GM12872 (cell line): Measurements from ENCODE around the gene WDR89.

Experiments
- CTCF ChIP-seq: IDR thresholded peaks from 3 replicates; pipeline ENCODE4 v1.5.1; 2011; ENCODE audit warnings: low read depth, mild to moderate bottlenecking, low read length, moderate library complexity; ENCODE audit not compliant: insufficient read depth

WDR89 gene

GRCh38 chr14:63641473-63642228, at the start of gene WDR89:
Gene WDR89 (minus strand): TSS chr14:63641871. CDS start chr14:63599942, 41,929 bp downstream.
- TF ChIP-seq CTCF: peak; percentile 93

- no peak for TF ChIP-seq CTCF
Measured at GRCh38 chr14:63689132-63689531, 47.5 kb upstream of the WDR89 start.

GRCh38 chr14:63686926-63687325, 45.3 kb upstream of the WDR89 start:
- no peak for TF ChIP-seq CTCF

- TF ChIP-seq CTCF: no peak
Measured at GRCh38 chr14:63685401-63685800, 43.7 kb upstream of the WDR89 start.

- TF ChIP-seq CTCF: no peak
Measured at GRCh38 chr14:63682727-63683593, 41.3 kb upstream of the WDR89 start.

- no peak for TF ChIP-seq CTCF
Measured at GRCh38 chr14:63678536-63678935, 36.9 kb upstream of the WDR89 start.

- TF ChIP-seq CTCF: no peak
Measured at GRCh38 chr14:63677891-63678379, 36.3 kb upstream of the WDR89 start.
